ENCODE measurements around the gene CDT1. TPM values are rescaled to one million over a fixed set of nuclear protein-coding genes. Genes with fewer than 3 reads are reported as not detected.
A peak's percentile ranks its signal among the peaks of the same experiment; 100 is the strongest.

Gene CDT1
- polyA plus RNA-seq, 1 of the 3 experiments (the other 2 are of a cell fraction) = 6.1 TPM

DNA sequence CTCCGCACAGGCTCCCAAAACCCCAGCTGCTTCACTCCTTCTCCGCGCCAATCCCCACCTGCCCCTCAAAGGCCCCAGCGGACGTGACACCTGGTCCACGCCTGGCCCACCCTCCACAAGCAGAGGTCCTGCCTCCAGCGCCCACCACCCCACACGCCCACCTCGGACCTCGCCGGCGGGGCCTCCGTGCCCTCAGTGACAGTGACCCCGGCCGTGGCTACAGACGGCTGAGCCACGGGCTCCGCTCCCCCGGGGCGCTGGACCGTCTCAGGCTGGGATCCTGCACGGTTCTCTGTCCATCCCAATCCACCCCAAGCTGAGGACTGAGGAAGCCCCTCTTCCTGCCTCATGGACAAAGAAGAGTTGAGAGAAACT is 43.6 kb upstream of the CDT1 start:
- CTCF ChIA-PET = interaction anchor here (8.6 to 30.9 kb wide), 2 partner anchors 8 to 20 kb away, joined by 93 to 540 read pairs; no protein-coding TSS in a partner anchor
- Histone ChIP-seq H3K9me3 (no peaks in the 10 kb centered on the region), H4K20me1 (ENCODE audit: insufficient read depth) (peaks cover 97% of the 10 kb centered on the region)

DNA sequence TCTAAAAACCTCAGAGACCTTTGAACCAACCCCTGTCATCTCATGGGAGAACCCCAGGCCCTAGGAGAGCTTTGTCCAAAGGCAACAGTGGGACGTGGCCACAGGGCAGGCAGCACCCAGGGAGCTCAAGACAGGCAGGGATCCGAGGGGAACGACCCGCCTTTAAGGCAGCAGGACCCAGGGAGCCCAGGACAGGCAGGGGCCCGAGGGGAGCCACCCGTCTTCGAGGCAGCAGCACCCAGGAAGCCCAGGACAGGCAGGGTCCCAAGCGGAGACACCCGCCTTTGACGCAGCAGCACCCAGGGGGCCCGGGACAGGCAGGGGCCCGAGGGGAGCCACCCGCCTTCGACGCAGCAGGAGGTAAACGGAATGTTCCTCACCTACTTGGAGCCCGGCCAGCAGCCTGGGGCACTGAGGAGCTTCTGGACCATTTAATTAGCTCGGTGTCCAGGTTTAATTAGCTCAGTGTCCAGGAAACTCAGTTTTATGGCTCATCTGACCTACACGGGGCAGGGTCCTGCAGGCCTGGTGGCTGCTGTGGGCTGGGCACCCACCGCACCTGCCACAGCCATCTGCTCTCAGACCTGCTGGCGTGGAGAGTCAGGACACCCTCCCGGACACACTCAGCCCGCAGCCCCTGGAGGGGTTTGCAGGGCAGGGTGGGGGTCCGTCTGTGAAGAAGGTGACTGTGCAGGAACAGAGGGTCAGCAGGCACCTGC is 43.0 kb upstream of the CDT1 start:
- Histone ChIP-seq H3K36me3 (replicated peaks in 1 of 2; ENCODE audit: control insufficient read depth in 1 of 2, insufficient read depth in 2 of 2, low read length in 1 of 2) (peaks cover 0 to 3% of the 10 kb centered on the region in 2 experiments), H3K79me2 (ENCODE audit: insufficient read depth) (peaks cover 97% of the 10 kb centered on the region), H3F3A (replicated peaks; ENCODE audit: insufficient read depth) (peaks cover 3% of the 10 kb centered on the region), H3K27ac (ENCODE audit: low read depth in 2 of 2, low read length in 1 of 2) (no peak overlapping the region), H3K4me2 (no peak overlapping the region), H4K20me1 (ENCODE audit: insufficient read depth) (peaks cover 97% of the 10 kb centered on the region), H3K4me3 (ENCODE audit: low read depth in 2 of 2, low read length in 1 of 2) (no peak overlapping the region), H2AFZ (ENCODE audit: low read depth) (no peak overlapping the region), H3K27me3 (ENCODE audit: insufficient read depth) (no peaks in the 10 kb centered on the region), H3K9me2 (no peaks in the 10 kb centered on the region), H3K9me3 (no peaks in the 10 kb centered on the region), H3K4me1 (ENCODE audit: control insufficient read depth in 1 of 2, insufficient read depth in 2 of 2, low read depth in 1 of 2, low read length in 1 of 2) (peaks cover 2 to 10% of the 10 kb centered on the region in 2 experiments; a peak in 1 of 4 replicates), H3K9ac (no peak overlapping the region)
- peak; percentile 60 for DNase-seq
- 78% methylated on average over 9 of the region's 24 CpGs for WGBS (ENCODE audit: low lambda C conversion rate)
- ChIA-PET CTCF (interaction anchor here (1.1 to 30.9 kb wide), 3 partner anchors 7 to 20 kb away, joined by 4 to 540 read pairs (median 93); no protein-coding TSS in a partner anchor), POLR2A (no interaction called here)
- peak; percentile 36; the same call in 1 of the 2 replicates for TF ChIP-seq RCOR1 (IDR thresholded peaks at IDR 0.05; ENCODE audit: low read length)
- TF ChIP-seq FOXJ3 (CRISPR knock-in tag; IDR thresholded peaks at IDR 0.05) = no peak

More for the DNA sequence above, 43.6 kb upstream of the CDT1 start:
- Histone ChIP-seq H3K4me3 (ENCODE audit: low read depth in 2 of 2, low read length in 1 of 2) (no peak overlapping the region), H3K4me2 (no peak overlapping the region), H3F3A (replicated peaks; ENCODE audit: insufficient read depth) (peaks cover 9% of the 10 kb centered on the region), H2AFZ (ENCODE audit: low read depth) (no peak overlapping the region), H3K36me3 (replicated peaks in 1 of 2; ENCODE audit: control insufficient read depth in 1 of 2, insufficient read depth in 2 of 2, low read length in 1 of 2) (peaks cover 0 to 3% of the 10 kb centered on the region in 2 experiments), H3K9ac (no peak overlapping the region), H3K27ac (ENCODE audit: low read depth in 2 of 2, low read length in 1 of 2) (no peak overlapping the region), H3K4me1 (ENCODE audit: control insufficient read depth in 1 of 2, insufficient read depth in 2 of 2, low read depth in 1 of 2, low read length in 1 of 2) (peaks cover 7 to 15% of the 10 kb centered on the region in 2 experiments; a peak in 2 of 4 replicates), H3K79me2 (ENCODE audit: insufficient read depth) (peaks cover 96% of the 10 kb centered on the region), H3K27me3 (ENCODE audit: insufficient read depth) (no peaks in the 10 kb centered on the region), H3K9me2 (no peaks in the 10 kb centered on the region)
- POLR2A ChIA-PET = no interaction called here
- DNase-seq = no peak
- TF ChIP-seq FOXJ3 (CRISPR knock-in tag; IDR thresholded peaks at IDR 0.05) (no peak), EP300 (IDR thresholded peaks at IDR 0.05; ENCODE audit: borderline replicate concordance in 1 of 2, low read depth in 1 of 2, low read length in 1 of 2) (no peak), ELF1 (IDR thresholded peaks at IDR 0.05) (no peak), TCF12 (IDR thresholded peaks at IDR 0.05) (no peak), GABPA (IDR thresholded peaks at IDR 0.05; ENCODE audit: low read depth) (no peak), RFX5 (IDR thresholded peaks at IDR 0.05; ENCODE audit: low read length) (no peak), RCOR1 (IDR thresholded peaks at IDR 0.05; ENCODE audit: low read length) (no peak), MXI1 (IDR thresholded peaks at IDR 0.05; ENCODE audit: low read depth, low read length) (no peak), RXRA (IDR thresholded peaks at IDR 0.05; ENCODE audit: borderline replicate concordance, low read depth) (no peak), MEF2A (IDR thresholded peaks at IDR 0.05; ENCODE audit: borderline replicate concordance, low read depth) (no peak), GATA2 (CRISPR knock-in tag; IDR thresholded peaks at IDR 0.05) (no peak)
- TF ChIP-seq, protein P1, sequence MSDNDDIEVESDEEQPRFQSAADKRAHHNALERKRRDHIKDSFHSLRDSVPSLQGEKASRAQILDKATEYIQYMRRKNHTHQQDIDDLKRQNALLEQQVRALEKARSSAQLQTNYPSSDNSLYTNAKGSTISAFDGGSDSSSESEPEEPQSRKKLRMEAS (IDR thresholded peaks at IDR 0.05; ENCODE audit: low read depth) = no peak
- 90% methylated on average over 13 of the region's 22 CpGs for WGBS (ENCODE audit: low lambda C conversion rate)

Measured in SK-N-SH (cell line).